ENCODE results near the gene HTRA3. TPM values are rescaled to one million over a fixed set of nuclear protein-coding genes. Genes with fewer than 3 reads are reported as not detected.

HTRA3 gene
- total RNA-seq, 2 experiments from 2014 or later = not detected

GRCh38 chr4:8230033-8230432 lies 39.5 kb upstream of the HTRA3 start:
- ATAC-seq (ENCODE audit: poor library complexity) (no peak), DNase-seq (no peak)
- POLR2A ChIA-PET = interaction anchor here (1.8 to 2.1 kb wide), 3 partner anchors 11 to 71 kb away, joined by 4 to 6 read pairs (median 5); partner anchors contain the start of gene ABLIM2
- no peak for TF ChIP-seq CTCF (IDR thresholded peaks at IDR 0.05)
- Mint-ChIP-seq H3K36me3 (ENCODE audit: low read depth) (peaks cover 12% of the 10 kb centered on the region), H3K27me3 (no peaks in the 10 kb centered on the region), H3K27ac (peak overlapping the region; percentile 66), H3K4me3 (no peak overlapping the region), H3K9me3 (peaks cover 2% of the 10 kb centered on the region), H3K4me1 (ENCODE audit: low read depth) (peaks cover 22% of the 10 kb centered on the region)
- Histone ChIP-seq H3K4me3 (ENCODE audit: low read length) (no peak overlapping the region), H3K36me3 (ENCODE audit: insufficient read depth, low read length) (peaks cover 48% of the 10 kb centered on the region), H3K9me3 (ENCODE audit: control insufficient read depth in 1 of 2, insufficient read depth in 1 of 2, low read length in 2 of 2) (no peaks in the 10 kb centered on the region), H3K27ac (ENCODE audit: low read depth in 1 of 2, low read length in 2 of 2) (no peak overlapping the region), H3K27me3 (ENCODE audit: control insufficient read depth in 1 of 2, insufficient read depth in 2 of 2, low read length in 2 of 2) (no peaks in the 10 kb centered on the region), H3K4me1 (ENCODE audit: insufficient read depth, low read length) (peaks cover 53% of the 10 kb centered on the region)
- CTCF ChIA-PET = interaction anchor here (1.4 kb wide), 1 partner anchor 12 kb away, joined by 5 read pairs; no protein-coding TSS in a partner anchor
- intact Hi-C loops (cut with DNase I, micrococcal nuclease) = no loop called here

- H3K27ac ChIP-seq (ENCODE audit: low read depth in 1 of 2, low read length in 2 of 2) = no peak overlapping the region
- no peak overlapping the region for H3K4me3 ChIP-seq (ENCODE audit: low read length)
- peaks cover 46% of the 10 kb centered on the region for H3K4me1 ChIP-seq (ENCODE audit: insufficient read depth, low read length)
- DNase-seq = no peak
- peaks cover 10% of the 10 kb centered on the region for H3K36me3 Mint-ChIP-seq (ENCODE audit: low read depth)
- ChIA-PET POLR2A (no interaction called here), CTCF (interaction anchor here (1.4 kb wide), 1 partner anchor 11 kb away, joined by 5 read pairs; no protein-coding TSS in a partner anchor)
- no peaks in the 10 kb centered on the region for H3K27me3 ChIP-seq (ENCODE audit: control insufficient read depth in 1 of 2, insufficient read depth in 2 of 2, low read length in 2 of 2)
- H3K27me3 Mint-ChIP-seq = no peaks in the 10 kb centered on the region
- H3K4me1 Mint-ChIP-seq (ENCODE audit: low read depth) = peaks cover 21% of the 10 kb centered on the region
- peak overlapping the region; percentile 66 for H3K27ac Mint-ChIP-seq
- intact Hi-C loops (cut with DNase I, micrococcal nuclease) = no loop called here
- H3K4me3 Mint-ChIP-seq = no peak overlapping the region
- TF ChIP-seq CTCF (IDR thresholded peaks at IDR 0.05) = no peak
- ATAC-seq (ENCODE audit: poor library complexity) = no peak
- H3K36me3 ChIP-seq (ENCODE audit: insufficient read depth, low read length) = peaks cover 45% of the 10 kb centered on the region
- H3K9me3 ChIP-seq (ENCODE audit: control insufficient read depth in 1 of 2, insufficient read depth in 1 of 2, low read length in 2 of 2) = no peaks in the 10 kb centered on the region
- peaks cover 2% of the 10 kb centered on the region for H3K9me3 Mint-ChIP-seq
Measured at GRCh38 chr4:8230891-8231290, 38.7 kb upstream of the HTRA3 start.

GRCh38 chr4:8231551-8232049 lies 38.0 kb upstream of the HTRA3 start:
- H3K9me3 ChIP-seq (ENCODE audit: control insufficient read depth in 1 of 2, insufficient read depth in 1 of 2, low read length in 2 of 2) = no peaks in the 10 kb centered on the region
- no peak overlapping the region for H3K4me3 ChIP-seq (ENCODE audit: low read length)
- Mint-ChIP-seq H3K36me3 (ENCODE audit: low read depth) (peaks cover 10% of the 10 kb centered on the region), H3K4me3 (no peak overlapping the region), H3K27ac (no peak overlapping the region), H3K27me3 (no peaks in the 10 kb centered on the region), H3K4me1 (ENCODE audit: low read depth) (peaks cover 21% of the 10 kb centered on the region), H3K9me3 (peaks cover 2% of the 10 kb centered on the region)
- no peaks in the 10 kb centered on the region for H3K27me3 ChIP-seq (ENCODE audit: control insufficient read depth in 1 of 2, insufficient read depth in 2 of 2, low read length in 2 of 2)
- CTCF ChIA-PET = no interaction called here
- H3K27ac ChIP-seq (ENCODE audit: low read depth in 1 of 2, low read length in 2 of 2) = no peak overlapping the region
- H3K4me1 ChIP-seq (ENCODE audit: insufficient read depth, low read length) = peaks cover 41% of the 10 kb centered on the region
- ATAC-seq (ENCODE audit: poor library complexity) (no peak), DNase-seq (no peak)
- H3K36me3 ChIP-seq (ENCODE audit: insufficient read depth, low read length) = peaks cover 49% of the 10 kb centered on the region
- no peak for TF ChIP-seq CTCF (IDR thresholded peaks at IDR 0.05)
- intact Hi-C loops (cut with DNase I, micrococcal nuclease) = no loop called here
- POLR2A ChIA-PET = no interaction called here
